HL-60/S4 treated with phorbol 12-myristate 13-acetate at 8.2 ng/mL for 4 days and 3 days (cell line): ENCODE results near the gene CCDC185.

Experiments used
- in situ Hi-C: fragments of 300-500 bp; cut with MboI; formaldehyde crosslinking; loops from 2 replicates; pipeline ENCODE4 v1.15.0; 2022; ENCODE audit warnings: low sequenced_read_pairs

Gene CCDC185

GRCh38 chr1:223429313-223429731, 36.1 kb downstream of the CCDC185 start:
- in situ Hi-C loops = no loop called here

GRCh38 chr1:223429821-223430220, 36.6 kb downstream of the CCDC185 start:
- in situ Hi-C loops = no loop called here

GRCh38 chr1:223430236-223430635, 37.0 kb downstream of the CCDC185 start:
- in situ Hi-C loops = no loop called here

GRCh38 chr1:223437151-223437550, 43.9 kb downstream of the CCDC185 start:
- in situ Hi-C loops = no loop called here

GRCh38 chr1:223443397-223443796, 50.2 kb downstream of the CCDC185 start:
- in situ Hi-C loops = no loop called here

- in situ Hi-C loops = no loop called here
Observed at GRCh38 chr1:223444411-223444810, 51.2 kb downstream of the CCDC185 start.
